HepG2 (cell line): ENCODE data around the gene PTPN13. TPM values are rescaled to one million over a fixed set of nuclear protein-coding genes. Genes with fewer than 3 reads are reported as not detected.

Experiments
- ATAC-seq: fragments of 200-7000 bp; cut with Tn5 transposase; 3 replicates; pipeline ENCODE4 v1.9.1; 2020; ENCODE audit warnings: mild to moderate bottlenecking, moderate library complexity
- BruUV-seq: library from RNA; stranded (reverse); fragments of 400-500 nt; replicated peaks from 2 replicates; lab custom pipeline; 2021; lab: Mats Ljungman, UMichigan
- CTCF ChIA-PET: fragments of 300-600 bp; formaldehyde crosslinking; extraction: SDS; loops from one replicate; lab custom pipeline; 2021; ENCODE audit warnings: low total read pairs, inconsistent platforms, low intra/inter-chr PET ratio; lab: Yijun Ruan, JAX
- POLR2A ChIA-PET: fragments of 350-600 bp; sonication (Branson Sonifier 250); formaldehyde crosslinking; loops from one replicate; lab custom pipeline; 2020; ENCODE audit warnings: antibody characterized with exemption, inconsistent platforms; lab: Yijun Ruan, JAX
- DNase-seq: peaks from one replicate; pipeline ENCODE4 v3.0.0-alpha.2; 2015; ENCODE audit warnings: low spot score
- FAIRE-seq: peaks from 3 replicates; lab custom pipeline; 2011; peaks lifted over from hg19 to GRCh38; lab: Jason Lieb, UNC
- H2AFZ ChIP-seq: one replicate; pipeline ENCODE4 v1.6.1; 2011; ENCODE audit warnings: low read length, inconsistent platforms
- H3K27ac ChIP-seq: fragments of 300-600 bp; 3 replicates; pipeline ENCODE4 v1.8.0; 2011; ENCODE audit warnings: mixed run types, mild to moderate bottlenecking, mixed read lengths, low read length, inconsistent platforms; ENCODE audit not compliant: insufficient read depth; ENCODE audit errors: extremely low read length
- H3K27me3 ChIP-seq, 2 experiments: fragments of 200-600 bp in 1 of 2; 2 replicates in 1 of 2; 3 replicates in 1 of 2; pipeline versions ENCODE4 v1.6.0 to v1.8.0; 2011; ENCODE audit warnings: low read length in 2 of 2, mild to moderate bottlenecking in 2 of 2, moderate library complexity in 2 of 2, inconsistent platforms in 1 of 2; ENCODE audit not compliant: insufficient read depth in 2 of 2, control insufficient read depth in 1 of 2
- H3K36me3 ChIP-seq, 2 experiments: fragments of 200-600 bp in 1 of 2; replicated peaks in 1 of 2; 2 replicates in 1 of 2; 3 replicates in 1 of 2; pipeline versions ENCODE4 v1.5.1 to v1.8.0; 2011; ENCODE audit warnings: low read length in 2 of 2, inconsistent platforms in 1 of 2; ENCODE audit not compliant: insufficient read depth in 2 of 2, control insufficient read depth in 1 of 2
- H3K4me1 ChIP-seq: 2 replicates; pipeline ENCODE4 v1.5.1; 2012; ENCODE audit warnings: low read length, inconsistent platforms; ENCODE audit not compliant: insufficient read depth
- H3K4me2 ChIP-seq: 2 replicates; pipeline ENCODE4 v1.6.0; 2011; ENCODE audit warnings: low read depth, low read length, inconsistent platforms
- H3K4me3 ChIP-seq, 3 experiments: fragments of 200-600 bp in 1 of 3; sonication (generic), shearing (Covaris generic) in 1 of 3; replicated peaks in 1 of 3; 2 replicates each; pipeline ENCODE4 v1.5.1; 2011 to 2016; ENCODE audit warnings: low read length in 3 of 3, inconsistent platforms in 2 of 3, low read depth in 2 of 3, mild to moderate bottlenecking in 2 of 3, control low read depth in 1 of 3, mixed read lengths in 1 of 3; ENCODE audit not compliant: insufficient read depth in 1 of 3
- H3K79me2 ChIP-seq: one replicate; pipeline ENCODE4 v1.6.1; 2011; ENCODE audit warnings: low read length, inconsistent platforms; ENCODE audit not compliant: insufficient read depth
- H3K9ac ChIP-seq: 2 replicates; pipeline ENCODE4 v1.6.0; 2011; ENCODE audit warnings: mild to moderate bottlenecking, low read depth, low read length, inconsistent platforms; ENCODE audit not compliant: insufficient read depth
- H3K9me3 ChIP-seq: 2 replicates; pipeline ENCODE4 v1.5.1; 2012; ENCODE audit warnings: mild to moderate bottlenecking, low read length
- H4K20me1 ChIP-seq: 2 replicates; pipeline ENCODE4 v1.6.0; 2011; ENCODE audit warnings: inconsistent platforms, mild to moderate bottlenecking, low read length, moderate library complexity; ENCODE audit not compliant: insufficient read depth
- AKNA ChIP-seq: sonication (generic); formaldehyde crosslinking; IDR thresholded peaks from 2 replicates; pipeline ENCODE4 v1.4.0; 2020; ENCODE audit warnings: missing genetic modification reagents, borderline replicate concordance
- JDP2 ChIP-seq: sonication (generic); formaldehyde crosslinking; IDR thresholded peaks from 2 replicates; pipeline ENCODE4 v1.8.1; 2022; ENCODE audit warnings: missing genetic modification reagents, borderline replicate concordance
- SMYD3 ChIP-seq: sonication (generic); formaldehyde crosslinking; IDR thresholded peaks from 2 replicates; pipeline ENCODE4 v1.8.1; 2023; ENCODE audit warnings: mild to moderate bottlenecking, missing genetic modification reagents
- TFDP2 ChIP-seq: sonication (generic); formaldehyde crosslinking; IDR thresholded peaks from 2 replicates; pipeline ENCODE4 v1.4.0; 2020; ENCODE audit warnings: missing genetic modification reagents
- ZFP36L2 ChIP-seq: sonication (generic); formaldehyde crosslinking; IDR thresholded peaks from 2 replicates; pipeline ENCODE4 v1.4.0; 2020; ENCODE audit warnings: missing genetic modification reagents
- ZNF3 ChIP-seq: IDR thresholded peaks from 2 replicates; pipeline ENCODE4 v1.7.0; 2017; ENCODE audit warnings: inconsistent platforms
- in situ Hi-C: cut with HindIII; loops from 2 replicates; pipeline ENCODE4 v1.10.0; 2017; ENCODE audit warnings: low pct_unique_long_range_greater_than_20kb; ENCODE audit not compliant: extremely low pct_ligation_motif_present
- intact Hi-C: fragments of 100-400 bp; cut with micrococcal nuclease; formaldehyde crosslinking; loops from one replicate; pipeline ENCODE4 v1.10.0; 2022; ENCODE audit not compliant: unreplicated experiment
- polyA plus RNA-seq, 8 experiments: library from polyadenylated mRNA; depleted of rRNA in 3 of 8; stranded (reverse) in 7 of 8; unstranded in 1 of 8; fragments of >200 nt; fragmentation: Illumina TruSeq in 4 of 8; extraction: Trizol in 4 of 8; gene quantifications; 2 replicates each; pipeline versions ENCODE4 v1.2.1 to v1.2.3, GENCODE V29; 2011 to 2016; ENCODE audit warnings: low read depth in 4 of 8, missing spikeins in 1 of 8, mixed read lengths in 1 of 8; ENCODE audit not compliant: insufficient read depth in 1 of 8
- total RNA-seq, 5 experiments: library from RNA; depleted of rRNA; stranded (reverse); fragments of >200 nt; fragmentation: Illumina TruSeq; extraction: Trizol; gene quantifications; 2 replicates each; pipeline ENCODE4 v1.2.3, GENCODE V29; 2016; ENCODE audit warnings: low read depth in 1 of 5

Gene PTPN13
- total and polyA plus RNA-seq, 2 of the 13 experiments (the other 11 are each of a cell fraction or from before 2014, with no cell fraction given) = not detected

GRCh38 chr4:86554646-86555045 is 39.5 kb upstream of the PTPN13 start:
- FAIRE-seq = no peak
- Histone ChIP-seq H2AFZ (no peak overlapping the region), H3K27ac (no peak overlapping the region), H3K9ac (no peak overlapping the region), H3K4me3 (no peak overlapping the region), H3K4me2 (no peak overlapping the region), H3K4me1 (no peaks in the 10 kb centered on the region), H4K20me1 (no peaks in the 10 kb centered on the region), H3K79me2 (no peaks in the 10 kb centered on the region), H3K36me3 (no peaks in the 10 kb centered on the region), H3K27me3 (no peaks in the 10 kb centered on the region), H3K9me3 (no peaks in the 10 kb centered on the region)
- in situ Hi-C loops = no loop called here
- no TSS peak for BruUV-seq
- ChIA-PET CTCF (no interaction called here), POLR2A (no interaction called here)
- DNase-seq = no peak
- ATAC-seq = no peak
- TF ChIP-seq TFDP2 (CRISPR knock-in tag) (no peak), SMYD3 (CRISPR knock-in tag) (no peak), JDP2 (CRISPR knock-in tag) (no peak), AKNA (CRISPR knock-in tag) (no peak), ZFP36L2 (CRISPR knock-in tag) (no peak), ZNF3 (CRISPR knock-in tag) (no peak)
- intact Hi-C loops = no loop called here
